Tibial nerve (tissue), 4 donors: ENCODE results near the gene PATL1. TPM values are rescaled to one million over a fixed set of nuclear protein-coding genes. Genes with fewer than 3 reads are reported as not detected.
"Not testable (repeated sequence)": the region's sequence is repeated elsewhere in the genome, so short reads cannot be mapped to it uniquely, and the experiment has no call there.

ENCODE experiments used
- DNase-seq, 2 donors: peaks; one replicate each; pipeline ENCODE4 v3.0.0-alpha.2; 2019; ENCODE audit warnings: low spot score in 2 of 2
- H3K27ac ChIP-seq, 4 donors: fragments of 200-600 bp; sonication (generic) in 3 of 4; one replicate each; pipeline ENCODE4 v1.5.1; 2017 to 2019; ENCODE audit warnings: mild to moderate bottlenecking in 1 of 4
- H3K27me3 ChIP-seq, 2 donors: fragments of 200-600 bp; sonication (generic) in 1 of 2; one replicate each; pipeline versions ENCODE4 v1.5.1 to v1.6.0; 2017 to 2019
- H3K36me3 ChIP-seq, 3 donors: fragments of 200-600 bp; sonication (generic); one replicate each; pipeline ENCODE4 v1.5.1; 2018 to 2019
- H3K4me1 ChIP-seq, 4 donors: fragments of 200-600 bp; sonication (generic) in 3 of 4; one replicate each; pipeline ENCODE4 v1.5.1; 2017 to 2019
- H3K4me3 ChIP-seq, 4 donors: fragments of 200-600 bp; sonication (generic) in 3 of 4; one replicate each; pipeline ENCODE4 v1.5.1; 2017 to 2019; ENCODE audit warnings: mild to moderate bottlenecking in 1 of 4, moderate library complexity in 1 of 4
- H3K9me3 ChIP-seq, 4 donors: fragments of 200-600 bp; sonication (generic) in 3 of 4; one replicate each; pipeline ENCODE4 v1.5.1; 2017 to 2019
- CTCF ChIP-seq, 5 experiments: fragments of 200-600 bp in 3 of 5; fragments of 450-650 bp in 2 of 5; sonication (generic) in 3 of 5; IDR thresholded peaks; one replicate each; pipeline ENCODE4 v1.5.1; 2016 to 2019; ENCODE audit warnings: antibody characterized with exemption in 5 of 5, mild to moderate bottlenecking in 3 of 5, moderate library complexity in 2 of 5
- EP300 ChIP-seq, 2 donors: sonication (generic); formaldehyde crosslinking; IDR thresholded peaks; one replicate each; pipeline ENCODE4 v1.6.1; 2017; ENCODE audit warnings: antibody characterized with exemption in 2 of 2, mild to moderate bottlenecking in 1 of 2
- POLR2A ChIP-seq, 2 donors: fragments of 450-650 bp; IDR thresholded peaks; one replicate each; pipeline ENCODE4 v1.6.1; 2017; ENCODE audit warnings: antibody characterized with exemption in 2 of 2, mild to moderate bottlenecking in 2 of 2, moderate library complexity in 2 of 2
- WGBS, 2 donors: methylation state at CpG; one replicate each; pipeline ENCODE4 v1.1.5; 2018; 5-methylcytosine and 5-hydroxymethylcytosine counted together
- total RNA-seq, 4 donors: library from RNA; depleted of rRNA; stranded (reverse); fragments of >200 nt; gene quantifications; one replicate each; pipeline ENCODE4 v1.1.0, GENCODE V29; 2016

The PATL1 gene
- total RNA-seq, 4 donors from 2014 or later, result 11.4 to 16.1 (median 14.1) TPM

GRCh38 chr11:59644528-59644927 is 24.3 kb downstream of the PATL1 start:
- Histone ChIP-seq H3K4me1 (no peaks in the 10 kb centered on the region), H3K27me3 (no peaks in the 10 kb centered on the region), H3K27ac (no peak overlapping the region), H3K4me3 (no peak overlapping the region), H3K9me3 (no peaks in the 10 kb centered on the region), H3K36me3 (peaks cover 4 to 96% (median 30%) of the 10 kb centered on the region in 3 donors)
- WGBS, 2 donors, result 75 to 86% methylated on average over 3 of the region's 3 CpGs
- TF ChIP-seq CTCF (IDR thresholded peaks at IDR 0.05), result no peak
- no peak for TF ChIP-seq EP300 (IDR thresholded peaks at IDR 0.05)
- no peak for TF ChIP-seq POLR2A (IDR thresholded peaks at IDR 0.05)
- DNase-seq, result no peak

GRCh38 chr11:59643390-59643789 is 25.4 kb downstream of the PATL1 start:
- DNase-seq, result no peak
- Histone ChIP-seq H3K9me3 (no peaks in the 10 kb centered on the region), H3K27me3 (no peaks in the 10 kb centered on the region), H3K36me3 (peaks cover 4 to 96% (median 36%) of the 10 kb centered on the region in 3 donors), H3K4me3 (no peak overlapping the region), H3K27ac (no peak overlapping the region), H3K4me1 (no peaks in the 10 kb centered on the region)
- WGBS, 2 donors, result 92 to 94% methylated on average over 3 of the region's 3 CpGs
- TF ChIP-seq POLR2A (IDR thresholded peaks at IDR 0.05) (no peak), EP300 (IDR thresholded peaks at IDR 0.05) (no peak), CTCF (IDR thresholded peaks at IDR 0.05) (no peak)

GRCh38 chr11:59641156-59641555 is 27.7 kb downstream of the PATL1 start:
- H3K36me3 ChIP-seq, result peaks cover 4 to 96% (median 28%) of the 10 kb centered on the region in 3 donors
- no peak for DNase-seq
- H3K27ac ChIP-seq, result no peak overlapping the region
- no peak overlapping the region for H3K4me3 ChIP-seq
- no peaks in the 10 kb centered on the region for H3K9me3 ChIP-seq
- H3K4me1 ChIP-seq, result no peaks in the 10 kb centered on the region
- no peak for TF ChIP-seq POLR2A (IDR thresholded peaks at IDR 0.05)
- TF ChIP-seq EP300 (IDR thresholded peaks at IDR 0.05), result no peak
- TF ChIP-seq CTCF (IDR thresholded peaks at IDR 0.05), result no peak
- WGBS, 2 donors, result 91 to 96% methylated on average over 3 of the region's 3 CpGs
- no peaks in the 10 kb centered on the region for H3K27me3 ChIP-seq

GRCh38 chr11:59630493-59630892 is 38.3 kb downstream of the PATL1 start:
- peaks cover 0 to 38% (median 0%) of the 10 kb centered on the region in 3 donors for H3K36me3 ChIP-seq
- WGBS, 2 donors, result 70 to 73% methylated on average over 2 of the region's 2 CpGs
- no peaks in the 10 kb centered on the region for H3K9me3 ChIP-seq
- DNase-seq, result no peak
- no peaks in the 10 kb centered on the region for H3K4me1 ChIP-seq
- H3K4me3 ChIP-seq, result no peak overlapping the region
- no peak overlapping the region for H3K27ac ChIP-seq
- TF ChIP-seq EP300 (IDR thresholded peaks at IDR 0.05), result no peak
- TF ChIP-seq CTCF (IDR thresholded peaks at IDR 0.05), result no peak
- no peak for TF ChIP-seq POLR2A (IDR thresholded peaks at IDR 0.05)
- H3K27me3 ChIP-seq, result no peaks in the 10 kb centered on the region

- DNase-seq, result no peak
- H3K36me3 ChIP-seq, result peaks cover 0 to 33% (median 0%) of the 10 kb centered on the region in 3 donors
- no peak overlapping the region for H3K27ac ChIP-seq
- H3K4me1 ChIP-seq, result no peaks in the 10 kb centered on the region
- no peaks in the 10 kb centered on the region for H3K27me3 ChIP-seq
- no peaks in the 10 kb centered on the region for H3K9me3 ChIP-seq
- TF ChIP-seq POLR2A (IDR thresholded peaks at IDR 0.05) (no peak), EP300 (IDR thresholded peaks at IDR 0.05) (no peak), CTCF (IDR thresholded peaks at IDR 0.05) (no peak)
- H3K4me3 ChIP-seq, result no peak overlapping the region
Observed at GRCh38 chr11:59629996-59630395, 38.8 kb downstream of the PATL1 start.

- not testable (repeated sequence) for H3K4me1 ChIP-seq, DNase-seq, H3K4me3 ChIP-seq, H3K9me3 ChIP-seq, H3K27me3 ChIP-seq, H3K27ac ChIP-seq
- 74 to 77% methylated on average over 4 of the region's 4 CpGs for WGBS, 2 donors
- peaks cover 0 to 27% (median 0%) of the 10 kb centered on the region in 3 donors for H3K36me3 ChIP-seq
Observed at GRCh38 chr11:59626969-59627368, 41.9 kb downstream of the PATL1 start.
